Measurements from ENCODE around the gene SH3BGR.

Gene SH3BGR

GRCh38 chr21:39461419-39461818 lies 9.6 kb downstream of the SH3BGR start:
- DNase-seq: no peak

- DNase-seq: no peak
These were observed 11.5 kb downstream of the SH3BGR start for GRCh38 chr21:39463308-39463707.

GRCh38 chr21:39466584-39466983 lies 14.8 kb downstream of the SH3BGR start:
- DNase-seq: no peak

- DNase-seq: no peak
These were observed 16.0 kb downstream of the SH3BGR start for GRCh38 chr21:39467746-39468145.

GRCh38 chr21:39468559-39468958 lies 16.8 kb downstream of the SH3BGR start:
- DNase-seq: no peak

- DNase-seq: no peak
These were observed 19.8 kb downstream of the SH3BGR start for GRCh38 chr21:39471598-39471997.

GRCh38 chr21:39472786-39473185 lies 21.0 kb downstream of the SH3BGR start:
- no peak for DNase-seq

- no peak for DNase-seq
These were observed 22.8 kb downstream of the SH3BGR start for GRCh38 chr21:39474611-39475010.

DNA sequence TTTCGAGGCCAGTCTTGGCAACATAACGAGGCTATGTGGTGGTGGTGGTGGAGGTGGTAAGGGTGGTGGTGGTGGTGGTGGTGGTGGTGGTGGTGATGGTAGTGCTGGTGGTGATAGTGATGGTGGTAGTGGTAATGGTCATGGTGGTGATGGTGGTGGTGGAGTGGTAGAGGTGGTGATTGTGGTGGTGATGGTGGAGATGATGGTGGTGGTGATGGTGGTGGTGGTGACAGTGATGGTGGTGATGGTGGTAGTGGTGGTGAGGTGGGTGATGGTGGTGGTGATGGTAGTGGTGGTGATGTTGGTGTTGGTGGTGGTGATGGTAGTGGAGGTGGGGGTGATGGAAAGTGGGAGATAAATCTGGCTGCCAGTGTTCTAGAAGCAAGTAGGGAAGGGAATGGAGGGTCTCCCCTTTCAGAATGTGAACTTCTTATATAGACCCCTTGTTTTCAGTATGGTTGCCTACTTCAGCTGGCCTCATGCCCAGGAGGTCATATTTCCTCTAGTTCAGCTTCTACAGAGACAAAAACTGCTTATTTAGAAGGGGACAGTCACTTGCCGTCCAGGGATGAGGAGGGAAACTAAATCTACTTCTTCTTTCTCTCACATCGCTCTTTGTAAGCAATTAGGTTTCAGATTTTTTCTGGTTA lies 27.5 kb downstream of the SH3BGR start:
- no peak for DNase-seq

DNA sequence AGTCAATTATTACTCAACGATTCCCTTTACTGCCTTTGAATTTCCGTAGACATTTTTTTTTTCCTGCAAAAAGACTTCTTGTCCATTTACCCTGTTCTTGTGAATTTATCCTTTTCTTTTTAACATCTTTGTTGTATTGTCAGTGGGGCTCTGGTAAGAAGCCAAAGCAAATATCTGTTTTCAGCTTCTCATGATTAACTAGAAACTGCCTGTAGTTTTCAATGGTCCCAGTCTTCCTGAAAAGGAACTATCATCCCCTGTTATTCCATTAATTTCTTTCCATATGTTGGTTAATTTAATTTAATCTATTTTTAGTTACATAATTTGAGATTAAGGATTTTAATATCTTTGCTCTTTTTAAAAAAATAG lies 28.0 kb downstream of the SH3BGR start:
- no peak for DNase-seq

DNA sequence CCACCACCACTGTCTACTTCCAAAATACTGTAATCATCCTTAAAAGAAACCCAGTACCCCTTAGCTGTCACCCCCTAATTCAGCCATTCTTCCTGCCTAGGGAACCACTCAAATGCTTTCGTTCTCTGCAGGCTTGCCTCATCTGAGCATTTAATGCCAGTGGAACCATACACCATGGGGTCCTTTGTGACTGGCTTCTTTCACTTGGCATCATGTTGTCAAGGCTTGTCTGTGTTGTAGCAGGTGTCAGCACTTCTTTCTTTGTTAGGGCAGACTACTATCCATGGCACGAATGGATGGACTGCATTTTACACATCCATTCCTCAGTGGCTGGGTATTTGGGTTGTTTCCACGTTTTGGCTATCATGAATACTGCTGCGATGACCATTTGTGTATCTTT lies 28.5 kb downstream of the SH3BGR start:
- DNase-seq: no peak

DNA sequence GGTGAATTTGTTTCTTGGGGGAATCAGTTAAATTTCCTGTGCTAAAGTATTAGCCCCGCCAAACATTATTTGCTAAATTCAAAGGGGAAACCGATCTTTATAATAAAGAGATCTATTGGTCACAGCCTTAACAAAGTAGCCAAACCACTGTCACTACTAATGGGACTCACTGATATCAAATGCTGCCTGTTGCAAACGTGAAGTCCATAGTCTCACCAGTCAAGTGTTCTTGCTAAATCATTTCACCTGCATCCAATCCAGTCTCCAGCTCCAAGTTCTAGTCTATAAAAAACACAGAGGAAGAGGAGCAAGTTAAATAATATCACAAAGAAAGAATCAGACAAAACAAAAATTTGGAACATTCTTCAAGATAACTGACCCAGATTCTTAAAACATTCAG lies 30.1 kb downstream of the SH3BGR start:
- DNase-seq: no peak

DNA sequence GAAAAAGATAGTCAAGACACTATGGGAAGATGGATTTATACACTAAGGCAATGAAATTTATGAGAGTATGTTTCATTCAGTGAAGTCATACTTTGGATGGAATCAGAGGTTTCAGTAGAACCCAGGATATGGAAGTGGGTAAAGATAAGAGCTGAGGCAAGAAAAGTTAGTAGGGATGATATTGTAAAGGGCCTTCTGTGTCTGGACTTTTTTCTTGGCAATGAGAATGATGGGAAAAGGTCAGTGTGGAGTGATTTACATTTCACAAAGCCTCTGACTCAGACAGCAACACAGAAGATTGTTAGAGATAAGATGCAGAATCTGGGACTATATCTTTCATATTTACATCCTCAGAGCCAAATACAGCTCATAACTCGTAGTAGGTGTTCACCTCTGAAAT lies 32.1 kb downstream of the SH3BGR start:
- DNase-seq: no peak

- DNase-seq: no peak
These were observed 33.0 kb downstream of the SH3BGR start for GRCh38 chr21:39484711-39485276.

DNA sequence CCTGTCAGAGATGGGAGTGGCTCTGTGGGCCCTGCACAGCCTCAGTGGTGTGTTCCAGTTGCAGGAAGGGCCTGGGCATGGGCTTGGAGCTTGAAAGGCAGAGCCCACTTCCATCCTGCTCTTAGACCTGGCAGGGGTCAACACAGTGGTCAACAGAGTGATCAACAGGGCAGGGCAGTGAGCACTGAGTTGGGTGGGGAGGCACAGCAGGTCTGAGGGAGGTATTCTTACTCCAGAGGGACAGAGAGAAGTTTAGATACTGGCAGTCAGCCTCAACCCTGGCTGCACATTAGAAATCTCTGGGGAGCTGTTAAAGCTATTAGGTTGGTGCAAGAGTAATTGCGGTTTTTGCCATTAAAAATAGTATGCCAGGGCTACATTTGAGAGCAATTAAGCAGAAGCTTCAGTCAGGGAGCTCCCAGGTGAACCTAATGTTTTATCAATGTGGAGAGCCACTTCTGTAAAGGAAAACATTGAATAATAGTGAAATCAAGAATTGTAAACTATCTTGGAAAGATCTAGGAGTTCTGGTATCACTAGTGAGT lies 37.7 kb downstream of the SH3BGR start:
- DNase-seq: no peak

GRCh38 chr21:39499156-39499555 lies 47.4 kb downstream of the SH3BGR start:
- no peak for DNase-seq

- DNase-seq: no peak
These were observed 50.9 kb downstream of the SH3BGR start for GRCh38 chr21:39502631-39503030.

- DNase-seq: no peak
These were observed 51.5 kb downstream of the SH3BGR start for GRCh38 chr21:39503123-39503762.

GRCh38 chr21:39504230-39504629 lies 52.5 kb downstream of the SH3BGR start:
- DNase-seq: no peak

DNA sequence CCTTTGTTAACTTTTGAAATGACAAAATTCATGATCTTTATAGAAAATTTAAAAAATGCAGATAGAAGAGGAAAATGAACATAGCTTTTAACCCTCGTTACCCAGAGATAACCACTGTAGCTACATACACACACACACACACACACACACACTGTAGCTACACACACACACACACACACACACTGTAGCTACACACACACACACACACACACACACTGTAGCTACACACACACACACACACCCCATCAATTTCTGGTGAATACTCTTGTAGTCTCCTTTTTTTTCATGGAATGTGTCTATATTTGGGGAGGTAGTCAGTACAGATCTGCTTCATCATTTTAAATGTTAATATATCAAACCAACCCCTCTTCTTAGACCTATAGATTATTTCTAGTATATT lies 58.5 kb downstream of the SH3BGR start:
- DNase-seq: no peak

DNA sequence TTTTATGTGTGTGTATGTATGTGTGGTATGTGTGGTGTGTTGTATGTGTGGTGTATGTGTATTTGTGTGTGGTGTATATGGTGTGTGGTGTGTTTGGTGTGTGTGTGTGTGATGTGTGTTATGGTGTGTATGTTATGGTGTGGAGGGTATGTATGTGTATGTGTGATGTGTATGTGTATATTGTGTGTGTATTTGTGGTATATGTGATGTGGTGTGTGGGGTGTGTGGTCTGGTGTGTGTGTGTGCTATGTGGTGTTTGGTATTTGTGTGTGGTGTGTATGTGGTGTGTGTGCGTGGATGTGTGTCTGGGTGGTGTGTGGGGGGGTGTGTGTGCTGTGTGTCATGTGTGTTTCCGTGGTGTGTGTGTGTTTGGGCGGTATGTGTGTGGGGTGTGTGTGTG lies 59.3 kb downstream of the SH3BGR start:
- DNase-seq: no peak

DNA sequence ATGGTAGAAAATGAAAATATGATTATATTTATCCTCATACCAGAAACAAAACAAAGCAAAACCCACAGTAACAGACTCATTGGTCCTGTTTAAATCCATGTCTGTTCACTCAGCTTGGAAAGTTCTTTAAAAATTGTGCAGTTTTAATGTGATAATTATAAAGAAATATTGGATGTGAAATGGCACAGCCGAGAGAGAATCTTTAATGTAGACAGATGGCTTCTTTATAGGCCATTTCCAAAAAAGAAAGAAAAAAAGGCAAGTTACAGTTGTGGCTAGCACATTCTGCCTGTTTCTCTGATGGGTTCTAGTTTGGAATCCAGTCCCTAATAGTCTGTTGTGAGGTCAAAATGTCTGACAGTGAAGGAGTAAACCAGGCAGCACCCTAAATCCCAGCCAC lies 62.0 kb downstream of the SH3BGR start:
- DNase-seq: no peak

GRCh38 chr21:39515684-39516472 lies 64.1 kb downstream of the SH3BGR start:
- no peak for DNase-seq

Data from NCI-H2081 treated with DMSO at 0.1 percent for 48 hours (cell line).